Measurements from ENCODE around the gene NXNL2. TPM values are rescaled to one million over a fixed set of nuclear protein-coding genes. Genes with fewer than 3 reads are reported as not detected.

Gene NXNL2
- polyA plus RNA-seq, 12 donors: 0.18 to 0.91 (median 0.29) TPM; not detected in 4

GRCh38 chr9:88531920-88532698, 2.9 kb upstream of the NXNL2 start:
- DNase-seq: peak; percentile 28

- DNase-seq: peak; percentile 52
Measured at GRCh38 chr9:88533951-88534455, 975 bp upstream of the NXNL2 start.

GRCh38 chr9:88535226-88536022, 446 bp downstream of the NXNL2 start:
- no peak for DNase-seq

GRCh38 chr9:88536023-88536324, 996 bp downstream of the NXNL2 start:
- no peak for DNase-seq

GRCh38 chr9:88536951-88537760, 2.2 kb downstream of the NXNL2 start:
- DNase-seq: peak; percentile 34

- peak; percentile 61 for DNase-seq
Measured at GRCh38 chr9:88537761-88538091, 2.7 kb downstream of the NXNL2 start.

GRCh38 chr9:88538311-88539085, 3.5 kb downstream of the NXNL2 start:
- DNase-seq: no peak

- no peak for DNase-seq
Measured at GRCh38 chr9:88539246-88539645, 4.3 kb downstream of the NXNL2 start.

GRCh38 chr9:88540251-88540763, 5.3 kb downstream of the NXNL2 start:
- no peak for DNase-seq

GRCh38 chr9:88544245-88544644, 9.3 kb downstream of the NXNL2 start:
- no peak for DNase-seq

GRCh38 chr9:88551546-88552137, 16.7 kb downstream of the NXNL2 start:
- no peak for DNase-seq

GRCh38 chr9:88553350-88553749, 18.4 kb downstream of the NXNL2 start:
- DNase-seq: no peak

GRCh38 chr9:88555268-88555980, 20.4 kb downstream of the NXNL2 start:
- DNase-seq: no peak

GRCh38 chr9:88559661-88560060, 24.7 kb downstream of the NXNL2 start:
- no peak for DNase-seq

GRCh38 chr9:88567870-88568269, 32.9 kb downstream of the NXNL2 start:
- DNase-seq: no peak

- no peak for DNase-seq
Measured at GRCh38 chr9:88571419-88571818, 36.4 kb downstream of the NXNL2 start.

- no peak for DNase-seq
Measured at GRCh38 chr9:88572684-88573083, 37.7 kb downstream of the NXNL2 start.

GRCh38 chr9:88574953-88575352, 40.0 kb downstream of the NXNL2 start:
- no peak for DNase-seq

- no peak for DNase-seq
Measured at GRCh38 chr9:88577256-88578120, 42.5 kb downstream of the NXNL2 start.

Data from muscle of arm (tissue), 12 donors.